ENCODE results near the gene AFF2.

GRCh38 chrX:148662014-148662413 is 161.6 kb downstream of the AFF2 start:
- no peak for TF ChIP-seq POLR2A (IDR thresholded peaks at IDR 0.05; ENCODE audit: low read depth, low read length)
- TF ChIP-seq POLR2AphosphoS5 (IDR thresholded peaks at IDR 0.05; ENCODE audit: low read depth, low read length): no peak
